ENCODE results near the gene GPC5. TPM values are rescaled to one million over a fixed set of nuclear protein-coding genes. Genes with fewer than 3 reads are reported as not detected.
"Not testable (repeated sequence)": the region's sequence is repeated elsewhere in the genome, so short reads cannot be mapped to it uniquely, and the experiment has no call there.

GPC5 gene
- 1 to 10 TPM in 1 of 3 donors, under 1 TPM in 1, not detected in 1; 0.51 to 1.2 TPM for total RNA-seq
- long read RNA-seq, donor 1, partial matches to known transcripts, result 0 of 1 reads
- long read RNA-seq, donor 1, other reads (novel, unspliced or antisense), result 1 of 1 reads
- long read RNA-seq, donor 2, result 0 reads

GRCh38 chr13:91398413-91399188, at the start of gene GPC5:
Gene GPC5, plus strand, starts transcription at chr13:91398621.
- Histone ChIP-seq H3K9me3 (no peaks in the 10 kb centered on the region), H3K36me3 (ENCODE audit: low read depth) (no peaks in the 10 kb centered on the region), H3K4me3 (no peak within 1 kb of the TSS), H3K4me1 (ENCODE audit: low read depth) (peaks cover 6% of the 10 kb centered on the region)
- intact Hi-C loops (cut with DNase I, micrococcal nuclease), result no loop called here
- no peak for TF ChIP-seq CTCF (IDR thresholded peaks at IDR 0.05)
- DNase-seq (peak; percentile 82 to 91 (median 87)), ATAC-seq (peak; percentile 100)

- peak overlapping the region; percentile 97 for H3K4me3 ChIP-seq
- intact Hi-C loops (cut with DNase I, micrococcal nuclease), result no loop called here
- H3K36me3 ChIP-seq (ENCODE audit: low read depth), result no peaks in the 10 kb centered on the region
- DNase-seq (peak; percentile 93 to 99 (median 97)), ATAC-seq (peak; percentile 80)
- peaks cover 10% of the 10 kb centered on the region for H3K4me1 ChIP-seq (ENCODE audit: low read depth)
- peak; percentile 99 for TF ChIP-seq CTCF (IDR thresholded peaks at IDR 0.05)
- H3K9me3 ChIP-seq, result no peaks in the 10 kb centered on the region
Measured at GRCh38 chr13:91348906-91349435, 49.5 kb upstream of the GPC5 start.

GRCh38 chr13:91349992-91350911, 48.2 kb upstream of the GPC5 start:
- no peak for ATAC-seq
- DNase-seq, result no peak
- intact Hi-C loops (cut with DNase I, micrococcal nuclease), result no loop called here
- Histone ChIP-seq H3K9me3 (no peaks in the 10 kb centered on the region), H3K4me1 (ENCODE audit: low read depth) (peaks cover 10% of the 10 kb centered on the region), H3K36me3 (ENCODE audit: low read depth) (no peaks in the 10 kb centered on the region), H3K4me3 (no peak overlapping the region)
- no peak for TF ChIP-seq CTCF (IDR thresholded peaks at IDR 0.05)

GRCh38 chr13:91351123-91351522, 47.3 kb upstream of the GPC5 start:
- no peak for TF ChIP-seq CTCF (IDR thresholded peaks at IDR 0.05)
- Histone ChIP-seq H3K4me3 (no peak overlapping the region), H3K4me1 (ENCODE audit: low read depth) (peaks cover 10% of the 10 kb centered on the region), H3K9me3 (no peaks in the 10 kb centered on the region), H3K36me3 (ENCODE audit: low read depth) (no peaks in the 10 kb centered on the region)
- no peak for ATAC-seq
- no peak for DNase-seq
- intact Hi-C loops (cut with DNase I, micrococcal nuclease), result no loop called here

GRCh38 chr13:91351980-91352379, 46.4 kb upstream of the GPC5 start:
- TF ChIP-seq CTCF (IDR thresholded peaks at IDR 0.05), result no peak
- Histone ChIP-seq H3K4me3 (no peak overlapping the region), H3K36me3 (ENCODE audit: low read depth) (no peaks in the 10 kb centered on the region), H3K4me1 (ENCODE audit: low read depth) (peaks cover 10% of the 10 kb centered on the region), H3K9me3 (no peaks in the 10 kb centered on the region)
- no peak for DNase-seq
- intact Hi-C loops (cut with DNase I, micrococcal nuclease), result no loop called here
- ATAC-seq, result no peak

- intact Hi-C loops (cut with DNase I, micrococcal nuclease); H3K36me3 ChIP-seq (ENCODE audit: low read depth); ATAC-seq; H3K9me3 ChIP-seq; H3K4me3 ChIP-seq; DNase-seq: not testable (repeated sequence)
- H3K4me1 ChIP-seq (ENCODE audit: low read depth), result peaks cover 10% of the 10 kb centered on the region
Measured at GRCh38 chr13:91352891-91353290, 45.5 kb upstream of the GPC5 start.

Measured in mucosa of descending colon (tissue), 3 donors.